SK-N-SH (cell line): Measurements from ENCODE around the gene TSHZ2. TPM values are rescaled to one million over a fixed set of nuclear protein-coding genes. Genes with fewer than 3 reads are reported as not detected.

ENCODE experiments used
- CTCF ChIA-PET: fragments of 300-600, 350-600 bp; formaldehyde crosslinking; extraction: SDS; loops from one replicate; lab custom pipeline; 2021; lab: Yijun Ruan, JAX
- POLR2A ChIA-PET: fragments of 350-600 bp; sonication (Branson Sonifier 250); formaldehyde crosslinking; extraction: SDS; loops from one replicate; lab custom pipeline; 2020; ENCODE audit warnings: antibody characterized with exemption, inconsistent platforms; lab: Yijun Ruan, JAX
- DNase-seq: peaks from one replicate; pipeline ENCODE4 v3.0.0; 2012
- H2AFZ ChIP-seq: fragments of 200-600 bp; sonication (generic); 2 replicates; pipeline ENCODE4 v1.8.1; 2016; ENCODE audit warnings: antibody characterized with exemption, mild to moderate bottlenecking, low read depth
- H3F3A ChIP-seq: fragments of 200-600 bp; sonication (generic); replicated peaks from 2 replicates; pipeline ENCODE3; 2016; ENCODE audit warnings: antibody characterized with exemption, mild to moderate bottlenecking; ENCODE audit not compliant: insufficient read depth
- H3K27ac ChIP-seq, 2 experiments: fragments of 200-500 bp in 1 of 2; fragments of 200-600 bp in 1 of 2; sonication (Bioruptor generic) in 1 of 2; sonication (generic), shearing (Covaris generic) in 1 of 2; 2 replicates each; pipeline versions ENCODE4 v1.5.1 to v1.6.1; 2014 to 2016; ENCODE audit warnings: low read depth in 2 of 2, inconsistent platforms in 1 of 2, low read length in 1 of 2, mild to moderate bottlenecking in 1 of 2, mixed read lengths in 1 of 2
- H3K27me3 ChIP-seq: fragments of 200-600 bp; sonication (generic), shearing (Covaris generic); 2 replicates; pipeline ENCODE4 v1.6.1; 2016; ENCODE audit warnings: mixed run types; ENCODE audit not compliant: insufficient read depth
- H3K36me3 ChIP-seq, 2 experiments: fragments of 200-500 bp in 1 of 2; fragments of 200-600 bp in 1 of 2; sonication (Bioruptor generic) in 1 of 2; sonication (generic) in 1 of 2; replicated peaks in 1 of 2; 2 replicates each; pipeline versions ENCODE3 to v1.5.1; 2014 to 2016; ENCODE audit warnings: low read length in 1 of 2, mild to moderate bottlenecking in 1 of 2; ENCODE audit not compliant: insufficient read depth in 2 of 2, control insufficient read depth in 1 of 2
- H3K4me1 ChIP-seq, 2 experiments: fragments of 200-500 bp in 1 of 2; fragments of 200-600 bp in 1 of 2; sonication (Bioruptor generic) in 1 of 2; sonication (generic), shearing (Covaris generic) in 1 of 2; 2 replicates each; pipeline versions ENCODE4 v1.5.1 to v1.6.1; 2014 to 2016; ENCODE audit warnings: low read depth in 1 of 2, low read length in 1 of 2, mixed run types in 1 of 2; ENCODE audit not compliant: insufficient read depth in 2 of 2, control insufficient read depth in 1 of 2
- H3K4me2 ChIP-seq: fragments of 200-600 bp; sonication (generic), shearing (Covaris generic); 2 replicates; pipeline ENCODE4 v1.6.1; 2017; ENCODE audit warnings: mixed run types
- H3K4me3 ChIP-seq, 2 experiments: fragments of 200-500 bp in 1 of 2; fragments of 200-600 bp in 1 of 2; sonication (Bioruptor generic) in 1 of 2; sonication (generic), shearing (Covaris generic) in 1 of 2; 2 replicates each; pipeline versions ENCODE4 v1.5.1 to v1.8.1; 2014 to 2016; ENCODE audit warnings: low read depth in 2 of 2, inconsistent platforms in 1 of 2, low read length in 1 of 2, mild to moderate bottlenecking in 1 of 2, mixed read lengths in 1 of 2, moderate library complexity in 1 of 2
- H3K79me2 ChIP-seq: fragments of 200-600 bp; sonication (generic); 2 replicates; pipeline ENCODE4 v1.8.1; 2017; ENCODE audit warnings: mild to moderate bottlenecking; ENCODE audit not compliant: insufficient read depth
- H3K9ac ChIP-seq: fragments of 200-600 bp; sonication (generic); 2 replicates; pipeline ENCODE4 v1.6.1; 2017; ENCODE audit warnings: mixed run types
- H3K9me2 ChIP-seq: fragments of 200-600 bp; sonication (generic); 2 replicates; pipeline ENCODE4 v1.6.1; 2017; ENCODE audit warnings: mixed run types
- H3K9me3 ChIP-seq: fragments of 200-600 bp; sonication (generic); 2 replicates; pipeline ENCODE4 v1.6.1; 2017; ENCODE audit warnings: mixed run types, mild to moderate bottlenecking, moderate library complexity
- H4K20me1 ChIP-seq: fragments of 200-600 bp; sonication (generic); 2 replicates; pipeline ENCODE4 v1.6.1; 2017; ENCODE audit warnings: mild to moderate bottlenecking, mixed run types; ENCODE audit not compliant: insufficient read depth
- CHD2 ChIP-seq: fragments of 150-350 bp; IDR thresholded peaks from 2 replicates; pipeline ENCODE4 v1.6.1; 2018; ENCODE audit warnings: low read length; ENCODE audit not compliant: partially characterized antibody
- EP300 ChIP-seq, 2 experiments: IDR thresholded peaks; 2 replicates each; pipeline versions ENCODE4 v1.4.0 to v1.6.1; 2012; ENCODE audit warnings: borderline replicate concordance in 1 of 2, low read depth in 1 of 2, low read length in 1 of 2
- FOSL2 ChIP-seq: IDR thresholded peaks from 2 replicates; pipeline ENCODE4 v1.4.0; 2012; ENCODE audit warnings: low read depth, mild to moderate bottlenecking, moderate library complexity, borderline replicate concordance
- FOXJ3 ChIP-seq: sonication (generic); formaldehyde crosslinking; IDR thresholded peaks from 2 replicates; pipeline ENCODE4 v1.5.1; 2020; ENCODE audit warnings: mild to moderate bottlenecking, missing genetic modification reagents
- FOXM1 ChIP-seq: IDR thresholded peaks from 2 replicates; pipeline ENCODE4 v1.4.0; 2012; ENCODE audit warnings: low read depth, mild to moderate bottlenecking
- GABPA ChIP-seq: IDR thresholded peaks from 2 replicates; pipeline ENCODE4 v1.4.0; 2012; ENCODE audit warnings: low read depth, mild to moderate bottlenecking
- MXI1 ChIP-seq: IDR thresholded peaks from 2 replicates; pipeline ENCODE4 v1.6.1; 2012; ENCODE audit warnings: mild to moderate bottlenecking, low read depth, low read length, improper control_type of control experiment
- NFIC ChIP-seq: IDR thresholded peaks from 2 replicates; pipeline ENCODE4 v1.4.0; 2012; ENCODE audit warnings: borderline replicate concordance
- POLR2AphosphoS5 ChIP-seq: IDR thresholded peaks from 2 replicates; pipeline ENCODE4 v1.6.1; 2012; ENCODE audit warnings: low read depth, low read length
- RFX5 ChIP-seq: IDR thresholded peaks from 2 replicates; pipeline ENCODE4 v1.6.1; 2012; ENCODE audit warnings: mild to moderate bottlenecking, improper control_type of control experiment, low read length
- YY1 ChIP-seq: IDR thresholded peaks from 2 replicates; pipeline ENCODE4 v1.4.0; 2012; ENCODE audit warnings: low read depth, mild to moderate bottlenecking
- WGBS: methylation state at CpG from one replicate; pipeline ENCODE4 v1.1.6; 2017; ENCODE audit warnings: low lambda C conversion rate; 5-methylcytosine and 5-hydroxymethylcytosine counted together
- polyA plus RNA-seq, 3 experiments: library from polyadenylated mRNA; depleted of rRNA; stranded (reverse); fragments of >200 nt; gene quantifications; 2 replicates each; pipeline ENCODE4 v1.2.3, GENCODE V29; 2012
- TF ChIP-seq, protein P1 (sequence below): IDR thresholded peaks from 2 replicates; pipeline ENCODE4; 2012
- TF ChIP-seq, protein P2 (sequence below): IDR thresholded peaks from 2 replicates; pipeline ENCODE4 v1.6.1; 2012; ENCODE audit warnings: mild to moderate bottlenecking, low read depth, low read length, moderate library complexity
- TF ChIP-seq, protein P3 (sequence below): IDR thresholded peaks from 2 replicates; pipeline ENCODE4 v1.4.0; 2012; ENCODE audit warnings: low read depth, borderline replicate concordance

TSHZ2 gene
- polyA plus RNA-seq, 1 of the 3 experiments (the other 2 are of a cell fraction) = 0.13 TPM

GRCh38 chr20:53190225-53190624, 218.1 kb downstream of the TSHZ2 start:
- no peaks in the 10 kb centered on the region for H3K4me1 ChIP-seq
- ChIA-PET CTCF (interaction anchor here (1.4 kb wide), 1 partner anchor 18 kb away, joined by 3 read pairs; no protein-coding TSS in a partner anchor), POLR2A (no interaction called here)
- no peak for DNase-seq
- no peak overlapping the region for H3K9ac ChIP-seq
- H3K4me3 ChIP-seq = no peak overlapping the region
- TF ChIP-seq FOSL2 = no peak
- TF ChIP-seq, protein P1, sequence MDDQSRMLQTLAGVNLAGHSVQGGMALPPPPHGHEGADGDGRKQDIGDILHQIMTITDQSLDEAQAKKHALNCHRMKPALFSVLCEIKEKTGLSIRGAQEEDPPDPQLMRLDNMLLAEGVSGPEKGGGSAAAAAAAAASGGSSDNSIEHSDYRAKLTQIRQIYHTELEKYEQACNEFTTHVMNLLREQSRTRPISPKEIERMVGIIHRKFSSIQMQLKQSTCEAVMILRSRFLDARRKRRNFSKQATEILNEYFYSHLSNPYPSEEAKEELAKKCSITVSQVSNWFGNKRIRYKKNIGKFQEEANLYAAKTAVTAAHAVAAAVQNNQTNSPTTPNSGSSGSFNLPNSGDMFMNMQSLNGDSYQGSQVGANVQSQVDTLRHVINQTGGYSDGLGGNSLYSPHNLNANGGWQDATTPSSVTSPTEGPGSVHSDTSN = no peak
- no peak for TF ChIP-seq CHD2
- no peak for TF ChIP-seq GABPA
- TF ChIP-seq EP300 (IDR thresholded peaks at IDR 0.05; ENCODE audit: borderline replicate concordance in 1 of 2, low read depth in 1 of 2, low read length in 1 of 2) = no peak
- no peak for TF ChIP-seq YY1
- no peak for TF ChIP-seq RFX5
- TF ChIP-seq FOXJ3 (CRISPR knock-in tag) = no peak
- TF ChIP-seq, protein P2, sequence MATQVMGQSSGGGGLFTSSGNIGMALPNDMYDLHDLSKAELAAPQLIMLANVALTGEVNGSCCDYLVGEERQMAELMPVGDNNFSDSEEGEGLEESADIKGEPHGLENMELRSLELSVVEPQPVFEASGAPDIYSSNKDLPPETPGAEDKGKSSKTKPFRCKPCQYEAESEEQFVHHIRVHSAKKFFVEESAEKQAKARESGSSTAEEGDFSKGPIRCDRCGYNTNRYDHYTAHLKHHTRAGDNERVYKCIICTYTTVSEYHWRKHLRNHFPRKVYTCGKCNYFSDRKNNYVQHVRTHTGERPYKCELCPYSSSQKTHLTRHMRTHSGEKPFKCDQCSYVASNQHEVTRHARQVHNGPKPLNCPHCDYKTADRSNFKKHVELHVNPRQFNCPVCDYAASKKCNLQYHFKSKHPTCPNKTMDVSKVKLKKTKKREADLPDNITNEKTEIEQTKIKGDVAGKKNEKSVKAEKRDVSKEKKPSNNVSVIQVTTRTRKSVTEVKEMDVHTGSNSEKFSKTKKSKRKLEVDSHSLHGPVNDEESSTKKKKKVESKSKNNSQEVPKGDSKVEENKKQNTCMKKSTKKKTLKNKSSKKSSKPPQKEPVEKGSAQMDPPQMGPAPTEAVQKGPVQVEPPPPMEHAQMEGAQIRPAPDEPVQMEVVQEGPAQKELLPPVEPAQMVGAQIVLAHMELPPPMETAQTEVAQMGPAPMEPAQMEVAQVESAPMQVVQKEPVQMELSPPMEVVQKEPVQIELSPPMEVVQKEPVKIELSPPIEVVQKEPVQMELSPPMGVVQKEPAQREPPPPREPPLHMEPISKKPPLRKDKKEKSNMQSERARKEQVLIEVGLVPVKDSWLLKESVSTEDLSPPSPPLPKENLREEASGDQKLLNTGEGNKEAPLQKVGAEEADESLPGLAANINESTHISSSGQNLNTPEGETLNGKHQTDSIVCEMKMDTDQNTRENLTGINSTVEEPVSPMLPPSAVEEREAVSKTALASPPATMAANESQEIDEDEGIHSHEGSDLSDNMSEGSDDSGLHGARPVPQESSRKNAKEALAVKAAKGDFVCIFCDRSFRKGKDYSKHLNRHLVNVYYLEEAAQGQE = no peak
- TF ChIP-seq FOXM1 = no peak
- TF ChIP-seq NFIC = no peak
- TF ChIP-seq POLR2AphosphoS5 = no peak
- no peak for TF ChIP-seq MXI1
- TF ChIP-seq, protein P3, sequence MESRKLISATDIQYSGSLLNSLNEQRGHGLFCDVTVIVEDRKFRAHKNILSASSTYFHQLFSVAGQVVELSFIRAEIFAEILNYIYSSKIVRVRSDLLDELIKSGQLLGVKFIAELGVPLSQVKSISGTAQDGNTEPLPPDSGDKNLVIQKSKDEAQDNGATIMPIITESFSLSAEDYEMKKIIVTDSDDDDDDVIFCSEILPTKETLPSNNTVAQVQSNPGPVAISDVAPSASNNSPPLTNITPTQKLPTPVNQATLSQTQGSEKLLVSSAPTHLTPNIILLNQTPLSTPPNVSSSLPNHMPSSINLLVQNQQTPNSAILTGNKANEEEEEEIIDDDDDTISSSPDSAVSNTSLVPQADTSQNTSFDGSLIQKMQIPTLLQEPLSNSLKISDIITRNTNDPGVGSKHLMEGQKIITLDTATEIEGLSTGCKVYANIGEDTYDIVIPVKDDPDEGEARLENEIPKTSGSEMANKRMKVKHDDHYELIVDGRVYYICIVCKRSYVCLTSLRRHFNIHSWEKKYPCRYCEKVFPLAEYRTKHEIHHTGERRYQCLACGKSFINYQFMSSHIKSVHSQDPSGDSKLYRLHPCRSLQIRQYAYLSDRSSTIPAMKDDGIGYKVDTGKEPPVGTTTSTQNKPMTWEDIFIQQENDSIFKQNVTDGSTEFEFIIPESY = no peak
- TF ChIP-seq, all 33 proteins: peak for 0
- Histone ChIP-seq H3K9me3 (no peaks in the 10 kb centered on the region), H3K36me3 (no peaks in the 10 kb centered on the region), H3K27me3 (no peaks in the 10 kb centered on the region), H2AFZ (no peak overlapping the region), H3K79me2 (no peaks in the 10 kb centered on the region), H4K20me1 (no peaks in the 10 kb centered on the region), H3F3A (no peaks in the 10 kb centered on the region), H3K9me2 (no peaks in the 10 kb centered on the region), H3K4me2 (no peak overlapping the region), H3K27ac (no peak overlapping the region)
- 69% methylated on average over 6 of the region's 6 CpGs for WGBS
